ENCODE results near the gene MAGEB2.

GRCh38 chrX:30190426-30190825 lies 24.9 kb upstream of the MAGEB2 start:
- TF ChIP-seq CTCF (IDR thresholded peaks at IDR 0.05; ENCODE audit: borderline replicate concordance, extremely low read depth, low read length, poor library complexity, severe bottlenecking), result no peak
- no peak for TF ChIP-seq EZH2 (IDR thresholded peaks at IDR 0.05; ENCODE audit: borderline replicate concordance, low read depth, low read length, severe bottlenecking)

Data from DND-41 (cell line).